ENCODE results near the gene ATPAF1. TPM values are rescaled to one million over a fixed set of nuclear protein-coding genes. Genes with fewer than 3 reads are reported as not detected.

ATPAF1 gene
- polyA plus RNA-seq, 2 of the 4 experiments (the other 2 are of a cell fraction) = 28.9 to 63.7 TPM

DNA sequence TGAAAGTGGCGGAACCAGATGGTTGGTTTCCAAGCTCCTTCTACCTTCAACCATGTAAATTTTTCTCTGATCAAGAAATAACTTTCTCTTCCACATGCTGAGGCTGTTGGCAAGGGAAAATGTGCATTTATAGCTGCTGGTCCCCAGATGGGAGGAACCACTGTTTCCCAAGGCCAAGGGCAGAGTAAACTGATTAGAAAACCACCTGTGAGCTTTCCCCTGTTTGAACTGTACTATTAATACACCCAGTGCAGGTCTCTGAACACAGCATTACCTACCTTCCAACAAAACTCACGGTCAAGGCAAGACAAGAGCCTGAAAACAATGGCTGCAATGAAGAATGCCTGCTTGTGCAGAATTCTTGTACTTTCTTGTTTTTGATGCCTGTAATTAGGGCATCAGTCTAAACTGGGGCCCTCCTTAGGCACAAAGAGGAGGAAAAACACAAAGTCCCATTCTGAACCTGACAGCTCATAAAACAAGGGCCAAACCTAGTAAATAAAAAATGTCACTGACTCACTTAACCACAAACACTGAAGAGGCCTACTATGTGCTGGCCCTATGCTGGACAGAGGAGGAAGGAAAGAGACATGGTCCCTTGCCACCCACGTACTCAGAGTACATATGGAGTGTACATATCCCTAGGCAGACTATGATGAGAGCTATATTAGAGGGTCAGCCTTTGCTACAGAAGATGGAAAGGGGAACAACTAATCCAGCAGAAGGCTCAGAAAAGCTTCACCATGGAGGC, 66.7 kb downstream of the ATPAF1 start:
- 92% methylated on average over 3 of the region's 3 CpGs for whole genome bisulfite sequencing (ENCODE audit: missing lambda C conversion rate)
- Histone ChIP-seq H3K27ac (no peak overlapping the region), H3K9me3 (no peaks in the 10 kb centered on the region), H3K4me1 (peaks cover 13% of the 10 kb centered on the region; the same call in 2 of the 3 replicates), H3K4me2 (no peak overlapping the region), H3K4me3 (no peak overlapping the region)
- FAIRE-seq (no peak), ATAC-seq (no peak), DNase-seq (ENCODE audit: low read depth in 1 of 2, low spot score in 1 of 2) (no peak)
- CTCF ChIA-PET = interaction anchor here (1.0 to 1.1 kb wide), 2 partner anchors 16 to 154 kb away, joined by 3 to 4 read pairs; partner anchors contain the start of gene MOB3C
- POLR2A ChIA-PET = no interaction called here
- TF ChIP-seq MAZ (IDR thresholded peaks at IDR 0.05; ENCODE audit: borderline replicate concordance, low read depth, low read length) (no peak), POLR2AphosphoS2 (conservative IDR thresholded peaks at IDR 0.05; ENCODE audit: low read length) (no peak), HOXB13 (CRISPR knock-in tag; IDR thresholded peaks at IDR 0.05; ENCODE audit: low read depth) (no peak), CTCF (IDR thresholded peaks at IDR 0.05) (no peak), NR3C1 (IDR thresholded peaks at IDR 0.05) (no peak), ZFP36 (IDR thresholded peaks at IDR 0.05; ENCODE audit: borderline replicate concordance, partially characterized antibody) (no peak), POLR2A (IDR thresholded peaks at IDR 0.05; ENCODE audit: low read length) (no peak), MYC (IDR thresholded peaks at IDR 0.05; ENCODE audit: borderline replicate concordance, low read length) (no peak), FOSL2 (IDR thresholded peaks at IDR 0.05) (no peak), FOSL2 (CRISPR knock-in tag; IDR thresholded peaks at IDR 0.05) (no peak), ESRRA (IDR thresholded peaks at IDR 0.05; ENCODE audit: borderline replicate concordance, low read length) (no peak), SREBF2 (IDR thresholded peaks at IDR 0.05) (no peak), HOXA7 (CRISPR knock-in tag; IDR thresholded peaks at IDR 0.05) (no peak)
- TF ChIP-seq, protein P1, sequence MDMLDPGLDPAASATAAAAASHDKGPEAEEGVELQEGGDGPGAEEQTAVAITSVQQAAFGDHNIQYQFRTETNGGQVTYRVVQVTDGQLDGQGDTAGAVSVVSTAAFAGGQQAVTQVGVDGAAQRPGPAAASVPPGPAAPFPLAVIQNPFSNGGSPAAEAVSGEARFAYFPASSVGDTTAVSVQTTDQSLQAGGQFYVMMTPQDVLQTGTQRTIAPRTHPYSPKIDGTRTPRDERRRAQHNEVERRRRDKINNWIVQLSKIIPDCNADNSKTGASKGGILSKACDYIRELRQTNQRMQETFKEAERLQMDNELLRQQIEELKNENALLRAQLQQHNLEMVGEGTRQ (IDR thresholded peaks at IDR 0.05) = no peak
- TF ChIP-seq, protein P2, sequence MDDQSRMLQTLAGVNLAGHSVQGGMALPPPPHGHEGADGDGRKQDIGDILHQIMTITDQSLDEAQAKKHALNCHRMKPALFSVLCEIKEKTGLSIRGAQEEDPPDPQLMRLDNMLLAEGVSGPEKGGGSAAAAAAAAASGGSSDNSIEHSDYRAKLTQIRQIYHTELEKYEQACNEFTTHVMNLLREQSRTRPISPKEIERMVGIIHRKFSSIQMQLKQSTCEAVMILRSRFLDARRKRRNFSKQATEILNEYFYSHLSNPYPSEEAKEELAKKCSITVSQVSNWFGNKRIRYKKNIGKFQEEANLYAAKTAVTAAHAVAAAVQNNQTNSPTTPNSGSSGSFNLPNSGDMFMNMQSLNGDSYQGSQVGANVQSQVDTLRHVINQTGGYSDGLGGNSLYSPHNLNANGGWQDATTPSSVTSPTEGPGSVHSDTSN (IDR thresholded peaks at IDR 0.05) = no peak

- POLR2A ChIA-PET = no interaction called here
- no peak overlapping the region for H3K4me2 ChIP-seq
- CTCF ChIA-PET = no interaction called here
- ATAC-seq (no peak), DNase-seq (ENCODE audit: low read depth in 1 of 2, low spot score in 1 of 2) (no peak), FAIRE-seq (no peak)
- H3K9me3 ChIP-seq = no peaks in the 10 kb centered on the region
- H3K27ac ChIP-seq = no peak overlapping the region
- H3K4me3 ChIP-seq = no peak overlapping the region
- 85% methylated on average over 9 of the region's 9 CpGs for WGBS (ENCODE audit: missing lambda C conversion rate)
- TF ChIP-seq CEBPB (IDR thresholded peaks at IDR 0.05) (no peak), CBX2 (IDR thresholded peaks at IDR 0.05; ENCODE audit: borderline replicate concordance, low read depth) (no peak), JUN (IDR thresholded peaks at IDR 0.05) (no peak), EHF (CRISPR knock-in tag; IDR thresholded peaks at IDR 0.05) (no peak), RARB (CRISPR knock-in tag; IDR thresholded peaks at IDR 0.05) (no peak), MAZ (IDR thresholded peaks at IDR 0.05; ENCODE audit: borderline replicate concordance, low read depth, low read length) (no peak), EP300 (IDR thresholded peaks at IDR 0.05) (no peak), HEYL (CRISPR knock-in tag; IDR thresholded peaks at IDR 0.05) (no peak), GATA3 (IDR thresholded peaks at IDR 0.05; ENCODE audit: borderline replicate concordance) (no peak)
- TF ChIP-seq, protein P3, sequence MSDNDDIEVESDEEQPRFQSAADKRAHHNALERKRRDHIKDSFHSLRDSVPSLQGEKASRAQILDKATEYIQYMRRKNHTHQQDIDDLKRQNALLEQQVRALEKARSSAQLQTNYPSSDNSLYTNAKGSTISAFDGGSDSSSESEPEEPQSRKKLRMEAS (IDR thresholded peaks at IDR 0.05) = no peak
- TF ChIP-seq, protein P2 (IDR thresholded peaks at IDR 0.05) = no peak
- H3K4me1 ChIP-seq = peaks cover 7% of the 10 kb centered on the region; the same call in 2 of the 3 replicates
Observed at GRCh38 chr1:46599059-46599970, 68.8 kb downstream of the ATPAF1 start.
